ENCODE measurements around the gene SLC22A4.

SLC22A4 gene

DNA sequence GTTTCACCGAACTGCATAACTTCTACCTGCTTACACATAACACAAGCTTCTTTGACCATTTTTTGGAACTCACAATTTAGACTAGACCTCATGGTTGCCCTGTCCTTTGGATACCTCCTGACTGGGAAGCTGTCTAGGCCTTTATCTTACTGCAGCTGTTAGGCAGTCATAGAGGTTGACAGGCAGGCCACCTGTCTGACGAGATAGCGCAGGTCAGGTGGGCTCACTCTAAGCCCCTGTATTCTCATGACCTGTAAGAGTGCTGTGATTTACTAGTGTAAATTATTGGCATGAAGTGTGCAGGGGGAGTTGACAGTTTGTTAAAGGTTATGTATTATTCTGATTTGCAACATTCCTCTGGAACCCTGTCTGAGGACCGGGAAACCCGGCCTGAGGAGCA is 29.0 kb downstream of the SLC22A4 start:
- FAIRE-seq (no peak), DNase-seq (ENCODE audit: insufficient read length, low spot score) (no peak)

DNA sequence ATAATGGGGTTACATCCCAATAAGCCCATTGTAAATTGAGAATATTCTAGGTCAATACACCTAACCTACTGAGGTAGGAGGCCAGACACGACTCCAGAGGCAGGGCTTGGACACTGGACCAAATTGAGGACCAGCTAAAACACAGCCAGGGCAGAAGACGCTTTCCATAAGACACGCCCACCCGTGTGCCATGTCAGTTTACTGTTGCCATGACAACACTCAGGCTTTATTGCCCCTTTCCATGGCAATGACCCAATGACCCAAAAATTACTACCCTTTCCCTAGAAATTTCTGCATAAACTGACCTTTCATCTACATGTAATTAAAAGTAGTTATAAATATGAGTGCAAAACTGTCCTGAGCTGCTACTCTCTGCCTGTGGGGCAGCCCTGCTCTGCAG is 31.5 kb downstream of the SLC22A4 start:
- DNase-seq (ENCODE audit: insufficient read length, low spot score) (no peak), FAIRE-seq (no peak)

DNA sequence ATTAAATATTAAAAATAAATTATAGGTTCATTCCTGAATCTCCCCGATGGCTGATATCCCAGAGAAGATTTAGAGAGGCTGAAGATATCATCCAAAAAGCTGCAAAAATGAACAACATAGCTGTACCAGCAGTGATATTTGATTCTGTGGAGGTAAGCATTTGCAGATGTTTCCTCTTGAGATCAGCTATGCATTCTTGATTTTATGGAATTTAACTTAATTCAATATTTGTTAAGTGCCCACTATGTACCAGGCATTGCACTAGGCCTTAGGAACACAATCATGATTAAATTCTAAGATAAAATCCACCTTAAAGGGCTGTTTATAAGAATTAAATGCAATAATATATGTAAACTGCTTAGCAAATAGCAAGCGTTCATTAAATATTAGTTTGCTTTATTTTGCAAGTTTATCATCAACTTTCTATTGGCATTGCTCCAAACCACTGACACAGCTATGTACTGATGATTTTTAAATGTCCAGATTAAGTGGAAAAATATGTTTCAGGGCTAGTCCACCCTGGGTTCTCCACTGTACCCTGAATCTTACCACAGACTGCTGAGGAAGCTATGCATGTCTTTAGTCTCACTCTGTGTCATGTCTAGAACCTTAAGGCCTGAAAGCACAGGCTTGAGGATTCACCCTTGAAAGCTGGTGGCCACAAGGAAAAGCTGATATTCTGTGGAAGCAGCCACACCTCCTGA is 33.2 kb downstream of the SLC22A4 start:
- FAIRE-seq (no peak), DNase-seq (ENCODE audit: insufficient read length, low spot score) (no peak)

DNA sequence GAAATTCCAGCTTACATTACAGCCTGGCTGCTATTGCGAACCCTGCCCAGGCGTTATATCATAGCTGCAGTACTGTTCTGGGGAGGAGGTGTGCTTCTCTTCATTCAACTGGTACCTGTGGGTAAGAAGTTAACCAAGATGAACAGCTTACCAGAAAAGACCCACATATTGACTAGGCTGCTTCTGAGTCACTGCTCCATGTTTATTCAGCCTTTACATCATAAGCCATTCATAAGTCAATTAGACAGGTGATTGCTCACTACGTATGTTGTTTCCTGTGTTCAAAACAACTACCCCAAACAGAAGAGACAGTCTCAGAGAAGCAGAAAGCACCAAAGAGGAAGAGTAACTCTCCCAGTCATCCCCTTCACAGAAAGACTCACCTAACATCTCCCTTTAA is 40.6 kb downstream of the SLC22A4 start:
- DNase-seq (ENCODE audit: insufficient read length, low spot score) (no peak), FAIRE-seq (peak; percentile 4)

DNA sequence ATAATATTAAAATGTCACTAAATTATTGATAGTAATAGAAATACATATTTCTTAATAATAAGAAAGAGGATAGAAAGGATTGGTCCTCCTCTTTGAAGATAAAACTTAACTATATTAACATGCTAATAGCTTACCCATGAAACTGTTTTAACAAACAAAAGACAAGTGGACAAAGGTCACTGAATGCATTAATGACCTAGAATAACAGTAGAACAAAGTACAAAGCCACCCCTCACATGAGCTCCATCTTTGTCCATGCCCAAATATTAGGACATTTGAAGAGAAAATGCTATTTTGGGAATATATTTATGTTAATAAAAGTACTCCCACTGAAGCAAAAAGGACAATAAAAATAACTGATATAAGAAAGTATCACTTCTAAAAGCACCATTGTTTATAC is 41.2 kb downstream of the SLC22A4 start:
- no peak for DNase-seq (ENCODE audit: insufficient read length, low spot score)
- FAIRE-seq = no peak

DNA sequence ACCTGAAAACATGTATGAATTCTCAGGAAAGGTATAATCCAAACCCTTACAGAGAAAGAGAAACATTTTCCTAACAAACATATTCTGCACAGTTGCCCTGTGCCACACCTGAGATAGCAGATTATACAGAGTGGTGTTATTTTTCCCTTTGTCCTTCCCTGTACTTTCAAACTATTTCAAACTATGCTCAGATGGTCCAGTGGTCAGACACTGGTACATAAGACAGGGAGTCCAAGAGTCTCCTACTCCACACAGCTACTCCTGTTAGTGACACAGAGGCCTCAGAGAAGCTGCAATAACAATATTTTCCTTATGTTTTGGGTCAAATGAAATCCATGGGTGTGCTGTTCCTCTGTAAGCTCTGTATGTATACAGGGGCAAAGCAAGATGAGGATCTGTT is 45.3 kb downstream of the SLC22A4 start:
- FAIRE-seq = no peak
- no peak for DNase-seq (ENCODE audit: insufficient read length, low spot score)

DNA sequence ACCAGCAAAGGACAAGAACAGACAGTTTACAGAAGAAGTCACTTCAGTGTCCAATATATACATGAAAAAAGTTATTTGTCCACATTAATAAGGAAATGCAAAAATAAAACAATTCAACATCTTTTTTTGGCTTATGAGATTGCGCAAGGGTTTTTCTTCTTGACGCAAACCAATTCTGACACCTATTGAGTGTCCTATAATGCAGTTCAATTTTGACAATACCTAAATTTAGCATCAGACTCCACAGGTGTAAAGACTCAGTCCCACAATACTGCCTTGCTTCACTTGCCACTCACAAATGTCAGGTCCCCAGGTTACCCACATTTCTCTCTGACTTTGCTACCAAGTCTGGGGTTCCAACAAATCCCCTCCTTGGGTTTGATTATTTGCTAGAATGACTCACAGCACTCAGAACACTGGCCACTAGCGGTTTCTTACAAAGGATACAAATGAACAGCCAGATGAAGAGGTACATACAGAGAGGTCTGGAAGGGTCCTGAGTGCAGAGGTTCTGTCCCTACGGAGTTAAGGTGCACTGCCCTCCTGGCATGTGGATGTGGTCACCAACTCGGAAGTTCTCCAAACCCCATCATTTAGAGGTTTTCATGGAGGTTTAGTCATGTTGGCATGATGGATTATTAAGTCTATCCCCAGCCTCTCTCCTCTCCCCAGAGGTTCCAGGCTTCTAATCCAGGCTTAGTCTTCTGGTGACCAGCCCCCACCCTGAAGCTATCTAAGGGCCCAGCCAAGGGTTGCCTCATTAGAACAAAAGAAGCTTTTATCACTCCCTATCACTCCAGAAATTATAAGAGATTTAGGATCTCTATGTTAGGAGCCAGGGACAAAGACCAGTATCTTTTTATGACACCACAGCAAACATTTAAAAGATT is 48.3 kb downstream of the SLC22A4 start:
- DNase-seq (ENCODE audit: insufficient read length, low spot score) (no peak), FAIRE-seq (no peak)

DNA sequence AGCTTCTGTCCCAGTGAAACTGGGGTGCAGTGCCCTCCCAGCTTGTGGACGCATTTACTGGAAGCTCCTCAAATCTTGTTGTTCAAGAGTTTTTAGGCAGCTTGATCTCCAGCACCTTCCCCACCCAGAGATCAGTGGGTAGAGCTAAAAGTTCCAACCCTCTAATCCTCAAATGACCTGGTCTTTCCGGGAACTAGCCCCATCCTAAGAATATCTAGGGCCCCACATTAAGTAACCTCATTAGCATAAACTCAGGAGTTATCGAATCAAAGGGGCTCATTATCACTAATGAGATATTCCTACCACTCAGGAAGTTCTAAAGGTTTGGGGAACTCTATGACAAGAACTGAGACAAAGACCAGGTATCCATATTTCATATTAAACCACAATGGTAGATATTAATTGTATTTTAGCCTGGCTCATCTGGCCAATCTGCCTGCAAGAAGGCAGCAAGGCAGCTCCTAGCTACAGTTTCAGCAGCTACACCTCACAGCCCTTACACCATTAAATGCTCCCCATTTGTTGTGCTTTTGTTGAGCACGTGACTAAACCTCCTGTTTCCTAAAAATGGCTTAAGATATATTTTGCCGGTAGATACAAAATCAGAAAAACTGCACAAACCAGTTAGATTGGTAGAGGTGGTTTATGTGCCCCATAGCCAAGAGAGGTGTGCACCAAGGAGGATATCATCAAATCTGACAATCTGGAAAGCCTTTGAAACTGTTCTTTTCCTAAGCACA is 50.8 kb downstream of the SLC22A4 start:
- no peak for FAIRE-seq
- DNase-seq (ENCODE audit: insufficient read length, low spot score) = no peak

DNA sequence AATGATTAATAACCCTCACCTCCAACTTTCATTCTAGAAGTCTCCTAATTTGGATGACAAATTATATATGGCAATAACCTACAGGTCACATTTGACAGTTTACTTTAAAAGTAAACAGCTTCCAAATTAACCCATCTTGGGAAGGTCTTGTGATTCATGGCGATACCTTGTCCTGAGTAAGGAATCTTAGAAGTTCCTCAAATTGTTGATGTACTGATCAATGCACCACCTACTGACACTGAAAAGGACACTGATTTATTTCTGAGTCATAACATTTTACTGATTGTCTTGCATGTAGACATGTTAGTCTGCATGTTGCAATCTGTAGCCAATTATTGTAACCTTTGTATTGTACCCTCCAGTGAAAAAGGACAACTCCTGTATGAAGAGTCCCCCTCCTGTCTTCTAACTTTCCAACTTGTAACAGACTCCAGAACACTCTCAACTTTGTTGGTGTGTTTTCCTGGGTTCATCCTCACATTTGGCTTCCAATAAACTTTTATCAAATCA is 59.3 kb downstream of the SLC22A4 start:
- no peak for FAIRE-seq

DNA sequence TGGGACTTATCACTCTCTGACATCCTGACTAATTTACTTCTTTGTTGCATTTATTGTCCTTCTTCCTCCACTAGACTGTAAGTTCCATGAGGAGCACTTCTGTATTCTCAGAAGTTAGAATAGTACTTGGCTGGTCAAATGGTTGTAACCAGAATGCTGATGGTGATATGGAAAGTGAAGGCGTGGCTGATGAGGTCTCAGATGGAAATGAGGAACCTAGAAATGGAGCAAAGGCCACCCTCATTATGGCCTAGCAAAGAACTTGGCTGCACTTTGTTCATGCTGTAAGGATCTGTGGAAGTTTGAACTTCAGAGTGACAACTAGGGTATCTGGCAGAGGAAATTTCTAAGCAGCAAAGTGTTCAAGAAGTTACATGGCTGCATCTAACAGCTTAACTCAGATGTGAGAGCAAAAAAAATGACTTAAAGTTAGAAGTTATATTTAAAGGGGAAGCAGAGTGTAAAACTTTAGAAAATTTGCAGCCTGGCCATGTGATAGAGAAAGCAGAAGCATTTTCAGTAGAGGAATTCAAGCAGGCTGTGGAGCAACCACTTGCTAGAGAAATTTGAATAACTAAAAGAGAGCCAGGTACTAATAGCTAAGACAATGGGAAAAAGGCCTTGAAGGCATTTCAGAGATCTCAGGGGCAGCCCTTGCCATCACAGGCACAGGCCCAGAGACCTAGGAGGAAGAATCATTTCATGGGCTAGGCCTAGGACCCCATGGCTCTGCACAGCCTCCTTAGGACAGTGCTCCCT is 60.4 kb downstream of the SLC22A4 start:
- FAIRE-seq (no peak), DNase-seq (ENCODE audit: insufficient read length, low spot score) (no peak)

More for the DNA sequence above, 59.3 kb downstream of the SLC22A4 start:
- no peak for DNase-seq (ENCODE audit: insufficient read length, low spot score)

DNA sequence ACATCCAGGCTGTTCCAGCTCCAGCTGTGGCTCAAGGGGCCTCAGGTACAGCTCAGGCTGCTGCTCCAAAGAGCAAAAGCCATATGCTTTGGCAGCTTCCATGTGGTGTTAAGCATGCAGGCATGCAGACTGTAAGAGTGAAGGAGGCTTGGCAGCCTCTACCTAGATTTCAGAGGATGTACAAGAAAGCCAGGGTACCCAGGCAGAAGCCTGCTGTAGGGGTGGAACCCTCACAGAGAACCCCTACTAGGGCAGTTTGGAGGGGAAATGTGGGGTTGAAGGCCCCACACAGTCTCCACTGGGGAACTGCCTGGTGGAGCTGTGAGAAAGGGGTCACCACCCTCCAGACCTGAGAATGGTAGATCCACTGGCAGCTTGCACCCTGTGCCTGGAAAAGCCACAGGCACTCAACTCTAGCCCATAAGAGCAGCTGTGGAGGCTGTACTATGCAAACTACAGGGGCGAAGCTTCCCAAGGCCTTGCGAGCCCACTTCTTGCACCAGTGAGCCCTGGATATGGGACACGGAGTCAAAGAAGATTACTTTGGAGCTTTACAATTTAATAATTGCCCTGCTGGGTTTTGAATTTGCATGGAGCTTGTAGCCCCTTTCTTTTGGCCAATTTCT is 61.1 kb downstream of the SLC22A4 start:
- DNase-seq (ENCODE audit: insufficient read length, low spot score) (no peak), FAIRE-seq (no peak)

DNA sequence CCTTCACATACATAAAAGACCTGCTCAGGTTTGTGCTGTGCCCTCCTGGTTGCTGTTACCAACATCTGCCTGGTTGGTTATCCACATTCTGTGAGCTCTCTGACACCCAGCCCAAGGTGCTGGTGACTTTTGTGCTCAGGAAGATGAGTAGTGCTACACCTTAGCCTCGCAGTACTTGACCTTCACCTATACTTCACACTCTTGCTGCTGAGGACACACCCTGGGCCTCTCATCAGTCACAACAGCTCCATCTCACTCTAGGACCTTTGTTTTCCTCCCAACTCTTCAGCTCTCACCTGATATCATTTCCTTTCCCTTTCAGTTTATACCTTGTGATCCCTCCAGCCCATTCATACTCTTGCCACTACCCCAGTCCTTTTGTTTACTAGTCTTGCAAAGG is 64.6 kb downstream of the SLC22A4 start:
- no peak for FAIRE-seq
- DNase-seq (ENCODE audit: insufficient read length, low spot score) = no peak

DNA sequence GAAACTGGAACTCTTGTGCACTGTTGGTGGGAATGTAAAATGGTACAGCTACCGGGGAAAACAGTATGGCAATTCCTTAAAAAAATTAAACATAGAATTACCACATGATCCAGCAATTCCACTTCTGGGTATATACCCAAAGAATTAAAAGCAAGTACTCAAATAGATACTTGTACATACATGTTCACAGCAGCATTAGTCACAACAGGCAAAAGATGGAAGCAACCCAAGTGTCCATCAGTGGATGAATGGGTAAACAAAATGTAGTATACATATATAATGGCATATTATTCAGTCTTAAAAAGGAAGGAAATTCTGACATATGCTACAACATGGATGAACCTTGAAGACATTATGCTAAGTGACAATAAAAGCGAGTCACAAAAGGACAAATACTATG is 67.9 kb downstream of the SLC22A4 start:
- FAIRE-seq = no peak
- DNase-seq (ENCODE audit: insufficient read length, low spot score) = no peak

DNA sequence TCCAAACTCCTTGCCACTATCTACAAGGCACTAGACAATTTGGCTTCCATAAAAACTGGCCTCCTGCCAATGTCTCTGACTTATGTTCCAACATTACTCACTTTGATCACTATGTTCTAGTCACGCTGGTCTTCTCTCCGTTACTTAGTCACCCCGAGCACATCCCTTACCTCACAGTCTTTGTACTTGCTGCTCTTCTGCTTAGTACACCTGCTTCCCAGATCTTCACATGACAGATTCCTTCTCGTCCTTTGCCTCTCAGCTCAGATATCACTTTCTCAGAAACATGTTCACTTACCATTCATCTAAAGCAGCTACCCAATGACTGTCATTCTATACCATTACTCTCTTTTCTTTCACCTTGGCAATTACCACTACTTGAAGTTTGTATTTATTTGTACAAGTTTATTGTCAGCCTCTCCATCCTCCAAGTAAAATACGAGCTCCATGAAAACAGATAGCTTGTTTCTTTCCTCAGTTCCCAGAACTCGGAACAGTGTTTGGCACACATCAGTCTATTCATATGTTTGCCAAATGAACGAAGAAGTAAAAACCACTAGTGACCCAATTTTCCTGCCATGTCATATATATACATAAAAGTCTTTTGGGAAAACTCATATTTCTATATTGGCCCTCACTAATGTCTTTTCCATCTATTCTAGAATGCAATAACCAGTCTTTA is 69.4 kb downstream of the SLC22A4 start:
- FAIRE-seq (peak; percentile 59), DNase-seq (ENCODE audit: insufficient read length, low spot score) (peak; percentile 51)

DNA sequence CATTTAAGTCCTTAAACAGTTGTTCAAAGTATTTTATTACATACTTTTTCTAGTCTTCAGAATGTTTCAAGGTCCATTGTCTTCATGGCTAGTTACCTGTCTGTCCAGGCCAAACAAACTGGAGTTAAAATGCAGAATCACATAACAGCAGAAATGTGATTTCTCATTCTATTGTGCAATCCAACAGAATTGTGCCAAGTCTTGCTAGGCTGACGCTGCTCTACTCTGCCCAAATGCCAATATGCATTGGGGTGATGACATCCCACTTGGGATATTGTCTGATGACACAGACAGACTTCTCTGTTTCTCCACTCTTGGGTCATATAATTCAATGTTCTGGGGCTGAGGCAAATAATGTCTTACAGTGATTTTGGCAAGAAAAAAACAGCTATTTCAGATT is 70.1 kb downstream of the SLC22A4 start:
- no peak for DNase-seq (ENCODE audit: insufficient read length, low spot score)
- no peak for FAIRE-seq

DNA sequence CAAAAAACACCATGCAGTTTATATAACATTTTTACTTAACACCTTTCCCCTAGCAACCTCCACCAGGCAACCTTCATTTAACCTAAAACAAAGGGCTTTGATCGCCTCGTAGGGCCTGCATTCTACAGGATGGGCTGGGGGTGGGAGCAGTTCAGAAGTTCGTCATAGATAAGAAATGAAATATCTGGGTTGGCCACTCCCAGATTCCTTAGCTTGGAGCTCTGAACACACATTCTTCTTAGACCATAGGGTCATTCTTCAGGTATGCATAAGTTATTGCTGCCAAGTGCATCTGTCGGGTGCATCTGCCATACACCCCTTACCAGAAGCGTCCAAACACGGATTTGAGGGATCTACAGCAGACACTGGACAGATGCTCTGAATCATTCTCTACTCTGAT is 71.0 kb downstream of the SLC22A4 start:
- peak; percentile 73 for FAIRE-seq

DNA sequence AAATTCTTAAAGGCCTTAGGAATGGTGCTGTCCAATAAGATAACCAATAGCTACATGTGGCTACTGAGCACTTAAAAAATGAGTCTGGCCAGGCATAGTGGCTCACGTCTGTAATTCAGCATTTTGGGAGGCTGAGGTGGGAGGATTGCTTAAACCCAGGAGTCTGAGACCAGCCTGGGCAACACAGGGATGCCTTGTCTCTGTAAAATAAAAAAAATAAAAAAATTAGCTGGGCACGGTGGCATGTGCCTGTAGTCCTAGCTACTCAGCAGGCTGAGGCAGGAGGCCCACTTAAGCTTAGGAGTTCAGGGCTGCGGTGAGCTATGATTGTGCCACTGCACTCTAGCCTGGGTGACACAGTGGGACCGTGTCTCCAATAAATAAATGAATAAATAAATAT is 74.0 kb downstream of the SLC22A4 start:
- no peak for FAIRE-seq
- DNase-seq (ENCODE audit: insufficient read length, low spot score) = no peak

More for the DNA sequence above, 71.0 kb downstream of the SLC22A4 start:
- DNase-seq (ENCODE audit: insufficient read length, low spot score) = peak; percentile 63

DNA sequence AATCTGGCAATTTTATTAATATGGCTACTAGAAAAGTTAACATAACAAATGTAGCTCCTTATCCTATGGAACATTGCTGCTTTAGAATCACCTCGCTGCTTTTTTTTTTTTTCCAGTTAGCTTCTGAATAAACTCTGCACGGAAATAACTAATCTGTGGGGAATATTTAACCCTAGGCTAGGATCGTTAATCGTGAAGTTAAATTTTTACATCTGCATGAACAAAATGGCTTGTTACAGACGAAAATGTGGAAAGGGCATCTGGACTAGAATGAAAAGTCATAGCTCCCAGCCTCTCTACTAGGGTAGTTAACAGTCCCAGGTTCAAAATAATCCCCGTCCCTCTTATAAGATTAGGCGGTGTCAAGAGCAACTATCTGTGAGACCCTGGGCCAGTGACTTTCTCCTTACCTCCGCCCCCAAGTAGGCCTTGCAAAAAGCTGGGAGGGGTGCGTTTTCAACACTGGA is 74.8 kb downstream of the SLC22A4 start:
- FAIRE-seq (no peak), DNase-seq (ENCODE audit: insufficient read length, low spot score) (no peak)

DNA sequence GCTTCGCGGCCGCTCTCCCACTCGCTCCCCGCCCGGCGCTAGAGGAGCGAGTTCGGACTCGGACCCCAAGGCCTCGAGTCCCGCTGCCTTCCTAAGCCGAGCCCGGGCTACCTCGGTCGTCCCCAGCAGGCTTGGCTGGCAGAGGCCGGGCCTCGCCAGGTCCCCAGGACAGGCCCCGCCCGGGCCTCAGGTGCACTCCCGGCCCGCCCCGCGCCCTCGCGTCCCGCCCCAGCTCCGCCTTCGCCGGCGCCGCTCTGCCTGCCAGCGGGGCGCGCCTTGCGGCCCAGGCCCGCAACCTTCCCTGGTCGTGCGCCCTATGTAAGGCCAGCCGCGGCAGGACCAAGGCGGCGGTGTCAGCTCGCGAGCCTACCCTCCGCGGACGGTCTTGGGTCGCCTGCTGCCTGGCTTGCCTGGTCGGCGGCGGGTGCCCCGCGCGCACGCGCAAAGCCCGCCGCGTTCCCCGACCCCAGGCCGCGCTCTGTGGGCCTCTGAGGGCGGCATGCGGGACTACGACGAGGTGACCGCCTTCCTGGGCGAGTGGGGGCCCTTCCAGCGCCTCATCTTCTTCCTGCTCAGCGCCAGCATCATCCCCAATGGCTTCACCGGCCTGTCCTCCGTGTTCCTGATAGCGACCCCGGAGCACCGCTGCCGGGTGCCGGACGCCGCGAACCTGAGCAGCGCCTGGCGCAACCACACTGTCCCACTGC is 75.4 kb downstream of the SLC22A4 start, which contains the start of gene SLC22A5:
Gene SLC22A5, plus strand, starts transcription at position 237 of the 707 bp plus-strand sequence. Its CDS starts 263 bp downstream, at position 500.
- FAIRE-seq = no peak
- DNase-seq (ENCODE audit: insufficient read length, low spot score) = peak; percentile 63

Measured in HTR-8/SVneo (cell line).